Measurements from ENCODE around the gene CD300LF.
A peak's percentile ranks its signal among the peaks of the same experiment; 100 is the strongest.

CD300LF gene

GRCh38 chr17:74680941-74681340, 31.8 kb downstream of the CD300LF start:
- no peak for DNase-seq (ENCODE audit: low read depth)
- TF ChIP-seq CTCF (IDR thresholded peaks at IDR 0.05; ENCODE audit: low read length, missing control alignments) = no peak
- H3K4me3 ChIP-seq (replicated peaks; ENCODE audit: low read depth, low read length) = no peak overlapping the region

DNA sequence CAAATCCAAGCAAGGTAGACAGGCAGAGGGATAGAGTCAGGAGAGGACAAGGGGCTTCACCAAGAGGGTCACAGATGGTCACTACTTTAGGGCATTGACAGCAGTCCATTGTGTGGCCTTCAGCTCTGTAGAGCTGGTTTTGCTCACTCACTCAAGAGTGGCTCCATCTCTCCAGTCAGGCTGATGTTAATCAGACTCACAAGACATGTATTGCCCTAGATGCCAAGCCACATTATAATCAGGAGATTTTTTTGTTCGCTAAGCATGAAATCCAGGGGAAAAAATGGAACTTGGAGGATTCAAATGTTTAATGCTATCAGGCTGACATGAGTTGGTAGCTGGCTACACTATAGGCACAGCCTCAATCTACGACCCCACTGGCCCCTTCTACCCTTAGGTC, 32.5 kb downstream of the CD300LF start:
- no peak for TF ChIP-seq CTCF (IDR thresholded peaks at IDR 0.05; ENCODE audit: low read length, missing control alignments)
- no peak for DNase-seq (ENCODE audit: low read depth)

GRCh38 chr17:74679374-74679773, 33.3 kb downstream of the CD300LF start:
- no peak for DNase-seq (ENCODE audit: low read depth)
- no peak for TF ChIP-seq CTCF (IDR thresholded peaks at IDR 0.05; ENCODE audit: low read length, missing control alignments)
- no peak overlapping the region for H3K4me3 ChIP-seq (replicated peaks; ENCODE audit: low read depth, low read length)

More for the DNA sequence above, 32.5 kb downstream of the CD300LF start:
- no peak overlapping the region for H3K4me3 ChIP-seq (replicated peaks; ENCODE audit: low read depth, low read length)

DNA sequence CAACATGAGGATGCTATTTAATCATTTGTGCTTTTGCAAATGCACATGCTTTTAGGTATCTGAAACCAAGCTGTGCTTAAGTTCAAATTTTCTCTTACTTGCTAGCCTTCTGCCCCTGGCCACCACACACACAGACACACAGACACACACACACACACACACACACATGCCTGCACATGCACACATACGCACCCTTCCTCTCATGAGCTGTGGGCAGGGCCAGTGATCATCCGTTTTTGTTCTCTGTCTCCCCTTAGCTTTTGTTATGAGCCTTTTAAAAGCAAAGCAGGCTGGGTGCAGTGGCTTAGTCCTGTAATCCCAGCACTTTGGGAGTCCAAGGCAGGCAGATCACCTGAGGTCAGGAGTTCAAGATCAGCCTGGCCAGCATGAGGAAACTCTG, 34.2 kb downstream of the CD300LF start:
- DNase-seq (ENCODE audit: low read depth) = no peak
- TF ChIP-seq CTCF (IDR thresholded peaks at IDR 0.05; ENCODE audit: low read length, missing control alignments) = no peak

GRCh38 chr17:74677558-74678466, 34.9 kb downstream of the CD300LF start:
- TF ChIP-seq CTCF (IDR thresholded peaks at IDR 0.05; ENCODE audit: low read length, missing control alignments) = no peak
- DNase-seq (ENCODE audit: low read depth) = peak; percentile 34
- H3K4me3 ChIP-seq (replicated peaks; ENCODE audit: low read depth, low read length) = no peak overlapping the region

More for the DNA sequence above, 34.2 kb downstream of the CD300LF start:
- H3K4me3 ChIP-seq (replicated peaks; ENCODE audit: low read depth, low read length) = no peak overlapping the region

DNA sequence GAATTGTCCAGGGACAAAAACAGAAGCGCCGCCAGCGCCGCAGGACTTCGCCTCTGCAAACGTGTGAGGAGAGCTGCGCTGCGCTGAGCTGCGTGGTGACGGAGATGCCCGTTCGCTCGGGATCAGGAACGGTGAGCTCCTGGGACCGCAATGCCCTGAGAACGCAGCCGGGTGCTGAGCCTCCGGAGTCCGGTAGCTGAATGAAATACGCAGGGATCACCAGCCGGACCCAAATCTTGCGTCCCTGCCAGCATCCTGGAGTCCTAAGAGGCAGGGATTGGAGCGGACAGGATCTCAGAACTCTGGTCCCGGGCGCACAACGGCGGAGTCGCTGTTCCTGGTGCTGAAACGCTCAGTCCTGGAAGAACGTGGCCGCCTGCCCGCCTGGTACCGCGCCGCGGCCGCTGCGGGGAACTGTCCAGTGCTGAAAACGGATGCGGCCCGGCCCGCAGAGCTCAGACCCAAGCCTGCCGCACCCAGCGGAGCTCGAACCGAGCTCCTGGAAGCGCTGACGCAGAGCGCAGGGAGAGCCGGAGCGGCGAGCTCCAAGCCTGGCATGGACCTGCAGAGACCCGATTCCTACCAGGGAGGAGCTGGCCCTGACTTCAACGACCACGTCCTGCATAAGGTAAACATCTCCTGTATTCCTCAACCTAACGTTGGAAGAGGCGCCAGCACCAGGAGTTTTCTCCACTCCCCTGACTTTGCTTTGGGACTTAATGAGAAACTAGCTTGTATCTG, 41.5 kb downstream of the CD300LF start:
- TF ChIP-seq CTCF (IDR thresholded peaks at IDR 0.05; ENCODE audit: low read length, missing control alignments) = no peak
- H3K4me3 ChIP-seq (replicated peaks; ENCODE audit: low read depth, low read length) = no peak overlapping the region
- DNase-seq (ENCODE audit: low read depth) = peak; percentile 87

All from fibroblast of pulmonary artery (primary cell).